Measurements from ENCODE around the gene CHD1L. TPM values are rescaled to one million over a fixed set of nuclear protein-coding genes. Genes with fewer than 3 reads are reported as not detected.

The CHD1L gene
- total RNA-seq (ENCODE audit: low replicate concordance), result 22.8 and 36.7 TPM in 2 replicates

GRCh38 chr1:147242449-147243227, at the start of gene CHD1L:
CHD1L (plus strand) TSS chr1:147242684; CDS start chr1:147242704, 20 bp downstream.

GRCh38 chr1:147225193-147225730, 17.2 kb upstream of the CHD1L start, which contains the start of gene FMO5:
FMO5 (minus strand) TSS chr1:147225339; CDS start chr1:147225029, 310 bp downstream.

Other genes with a start within 250 kb of the CHD1L start
- gene PRKAB2, start 70.2 kb upstream of the CHD1L start, total RNA-seq (ENCODE audit: low replicate concordance), result 8.1 and 17.1 TPM in 2 replicates
- 0.75 and 1.2 TPM in 2 replicates for gene FMO5, start 17.3 kb upstream of the CHD1L start, total RNA-seq (ENCODE audit: low replicate concordance)